Measurements from ENCODE around the gene DLL3.

Gene DLL3

DNA sequence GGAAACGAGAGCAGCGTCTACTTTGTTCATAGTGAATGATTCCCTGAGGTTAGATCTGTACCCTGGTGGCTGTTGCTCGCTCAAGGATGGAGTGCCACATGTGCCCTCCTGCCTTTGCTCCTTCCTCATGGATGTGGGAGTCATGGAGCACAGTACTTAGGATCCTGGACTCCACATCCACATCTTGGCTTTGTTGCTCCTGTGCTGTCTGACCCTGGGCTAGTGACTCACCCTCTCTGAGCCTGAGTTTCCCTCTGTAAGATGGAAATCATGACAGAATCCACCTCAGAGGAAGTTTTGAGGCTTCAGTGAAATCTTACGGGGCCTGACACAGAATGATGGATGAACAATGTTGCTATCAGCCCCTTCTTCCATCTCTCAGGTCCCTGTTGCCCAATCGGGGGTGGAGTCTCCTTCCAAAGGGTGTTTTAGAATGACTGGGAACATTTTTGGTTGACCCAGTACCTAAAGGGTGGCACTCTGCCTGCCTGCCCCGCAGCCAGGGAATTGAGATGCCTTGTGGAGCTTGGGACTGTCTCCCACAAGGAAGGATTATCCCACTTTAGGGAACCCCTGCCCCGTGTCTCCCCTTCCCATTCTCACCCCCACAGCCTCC is 27.9 kb upstream of the DLL3 start:
- TF ChIP-seq BACH2 (CRISPR knock-in tag; IDR thresholded peaks at IDR 0.05; ENCODE audit: borderline replicate concordance) (no peak), ISL1 (CRISPR knock-in tag; IDR thresholded peaks at IDR 0.05) (no peak), ESRRG (CRISPR knock-in tag; IDR thresholded peaks at IDR 0.05) (no peak), PPARA (CRISPR knock-in tag; IDR thresholded peaks at IDR 0.05; ENCODE audit: borderline replicate concordance) (no peak), ZFP3 (CRISPR knock-in tag; IDR thresholded peaks at IDR 0.05) (no peak), SNAI2 (CRISPR knock-in tag; IDR thresholded peaks at IDR 0.05) (no peak), TOX (CRISPR knock-in tag; IDR thresholded peaks at IDR 0.05; ENCODE audit: borderline replicate concordance) (no peak), ARNTL (CRISPR knock-in tag; IDR thresholded peaks at IDR 0.05; ENCODE audit: borderline replicate concordance, low read depth) (no peak), GLIS3 (CRISPR knock-in tag; IDR thresholded peaks at IDR 0.05) (no peak), TCF4 (CRISPR knock-in tag; IDR thresholded peaks at IDR 0.05; ENCODE audit: borderline replicate concordance) (no peak), ZNF565 (CRISPR knock-in tag; conservative IDR thresholded peaks at IDR 0.05; ENCODE audit: low read depth) (no peak), RARB (CRISPR knock-in tag; IDR thresholded peaks at IDR 0.05) (no peak), ZNF70 (CRISPR knock-in tag; IDR thresholded peaks at IDR 0.05) (no peak), ZC3H10 (CRISPR knock-in tag; IDR thresholded peaks at IDR 0.05) (no peak)
- TF ChIP-seq, protein P1, sequence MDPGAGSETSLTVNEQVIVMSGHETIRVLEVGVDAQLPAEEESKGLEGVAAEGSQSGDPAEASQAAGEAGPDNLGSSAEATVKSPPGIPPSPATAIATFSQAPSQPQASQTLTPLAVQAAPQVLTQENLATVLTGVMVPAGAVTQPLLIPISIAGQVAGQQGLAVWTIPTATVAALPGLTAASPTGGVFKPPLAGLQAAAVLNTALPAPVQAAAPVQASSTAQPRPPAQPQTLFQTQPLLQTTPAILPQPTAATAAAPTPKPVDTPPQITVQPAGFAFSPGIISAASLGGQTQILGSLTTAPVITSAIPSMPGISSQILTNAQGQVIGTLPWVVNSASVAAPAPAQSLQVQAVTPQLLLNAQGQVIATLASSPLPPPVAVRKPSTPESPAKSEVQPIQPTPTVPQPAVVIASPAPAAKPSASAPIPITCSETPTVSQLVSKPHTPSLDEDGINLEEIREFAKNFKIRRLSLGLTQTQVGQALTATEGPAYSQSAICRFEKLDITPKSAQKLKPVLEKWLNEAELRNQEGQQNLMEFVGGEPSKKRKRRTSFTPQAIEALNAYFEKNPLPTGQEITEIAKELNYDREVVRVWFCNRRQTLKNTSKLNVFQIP (CRISPR knock-in tag; IDR thresholded peaks at IDR 0.05; ENCODE audit: borderline replicate concordance, low read depth), result no peak
- TF ChIP-seq, protein P2, sequence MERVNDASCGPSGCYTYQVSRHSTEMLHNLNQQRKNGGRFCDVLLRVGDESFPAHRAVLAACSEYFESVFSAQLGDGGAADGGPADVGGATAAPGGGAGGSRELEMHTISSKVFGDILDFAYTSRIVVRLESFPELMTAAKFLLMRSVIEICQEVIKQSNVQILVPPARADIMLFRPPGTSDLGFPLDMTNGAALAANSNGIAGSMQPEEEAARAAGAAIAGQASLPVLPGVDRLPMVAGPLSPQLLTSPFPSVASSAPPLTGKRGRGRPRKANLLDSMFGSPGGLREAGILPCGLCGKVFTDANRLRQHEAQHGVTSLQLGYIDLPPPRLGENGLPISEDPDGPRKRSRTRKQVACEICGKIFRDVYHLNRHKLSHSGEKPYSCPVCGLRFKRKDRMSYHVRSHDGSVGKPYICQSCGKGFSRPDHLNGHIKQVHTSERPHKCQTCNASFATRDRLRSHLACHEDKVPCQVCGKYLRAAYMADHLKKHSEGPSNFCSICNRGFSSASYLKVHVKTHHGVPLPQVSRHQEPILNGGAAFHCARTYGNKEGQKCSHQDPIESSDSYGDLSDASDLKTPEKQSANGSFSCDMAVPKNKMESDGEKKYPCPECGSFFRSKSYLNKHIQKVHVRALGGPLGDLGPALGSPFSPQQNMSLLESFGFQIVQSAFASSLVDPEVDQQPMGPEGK (CRISPR knock-in tag; IDR thresholded peaks at IDR 0.05; ENCODE audit: borderline replicate concordance), result no peak
- TF ChIP-seq, protein P3, sequence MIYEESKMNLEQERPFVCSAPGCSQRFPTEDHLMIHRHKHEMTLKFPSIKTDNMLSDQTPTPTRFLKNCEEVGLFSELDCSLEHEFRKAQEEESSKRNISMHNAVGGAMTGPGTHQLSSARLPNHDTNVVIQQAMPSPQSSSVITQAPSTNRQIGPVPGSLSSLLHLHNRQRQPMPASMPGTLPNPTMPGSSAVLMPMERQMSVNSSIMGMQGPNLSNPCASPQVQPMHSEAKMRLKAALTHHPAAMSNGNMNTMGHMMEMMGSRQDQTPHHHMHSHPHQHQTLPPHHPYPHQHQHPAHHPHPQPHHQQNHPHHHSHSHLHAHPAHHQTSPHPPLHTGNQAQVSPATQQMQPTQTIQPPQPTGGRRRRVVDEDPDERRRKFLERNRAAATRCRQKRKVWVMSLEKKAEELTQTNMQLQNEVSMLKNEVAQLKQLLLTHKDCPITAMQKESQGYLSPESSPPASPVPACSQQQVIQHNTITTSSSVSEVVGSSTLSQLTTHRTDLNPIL (CRISPR knock-in tag; IDR thresholded peaks at IDR 0.05; ENCODE audit: low read depth), result no peak
- TF ChIP-seq, protein P4, sequence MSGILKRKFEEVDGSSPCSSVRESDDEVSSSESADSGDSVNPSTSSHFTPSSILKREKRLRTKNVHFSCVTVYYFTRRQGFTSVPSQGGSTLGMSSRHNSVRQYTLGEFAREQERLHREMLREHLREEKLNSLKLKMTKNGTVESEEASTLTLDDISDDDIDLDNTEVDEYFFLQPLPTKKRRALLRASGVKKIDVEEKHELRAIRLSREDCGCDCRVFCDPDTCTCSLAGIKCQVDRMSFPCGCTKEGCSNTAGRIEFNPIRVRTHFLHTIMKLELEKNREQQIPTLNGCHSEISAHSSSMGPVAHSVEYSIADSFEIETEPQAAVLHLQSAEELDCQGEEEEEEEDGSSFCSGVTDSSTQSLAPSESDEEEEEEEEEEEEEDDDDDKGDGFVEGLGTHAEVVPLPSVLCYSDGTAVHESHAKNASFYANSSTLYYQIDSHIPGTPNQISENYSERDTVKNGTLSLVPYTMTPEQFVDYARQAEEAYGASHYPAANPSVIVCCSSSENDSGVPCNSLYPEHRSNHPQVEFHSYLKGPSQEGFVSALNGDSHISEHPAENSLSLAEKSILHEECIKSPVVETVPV (CRISPR knock-in tag; IDR thresholded peaks at IDR 0.05), result no peak
- TF ChIP-seq, protein P5, sequence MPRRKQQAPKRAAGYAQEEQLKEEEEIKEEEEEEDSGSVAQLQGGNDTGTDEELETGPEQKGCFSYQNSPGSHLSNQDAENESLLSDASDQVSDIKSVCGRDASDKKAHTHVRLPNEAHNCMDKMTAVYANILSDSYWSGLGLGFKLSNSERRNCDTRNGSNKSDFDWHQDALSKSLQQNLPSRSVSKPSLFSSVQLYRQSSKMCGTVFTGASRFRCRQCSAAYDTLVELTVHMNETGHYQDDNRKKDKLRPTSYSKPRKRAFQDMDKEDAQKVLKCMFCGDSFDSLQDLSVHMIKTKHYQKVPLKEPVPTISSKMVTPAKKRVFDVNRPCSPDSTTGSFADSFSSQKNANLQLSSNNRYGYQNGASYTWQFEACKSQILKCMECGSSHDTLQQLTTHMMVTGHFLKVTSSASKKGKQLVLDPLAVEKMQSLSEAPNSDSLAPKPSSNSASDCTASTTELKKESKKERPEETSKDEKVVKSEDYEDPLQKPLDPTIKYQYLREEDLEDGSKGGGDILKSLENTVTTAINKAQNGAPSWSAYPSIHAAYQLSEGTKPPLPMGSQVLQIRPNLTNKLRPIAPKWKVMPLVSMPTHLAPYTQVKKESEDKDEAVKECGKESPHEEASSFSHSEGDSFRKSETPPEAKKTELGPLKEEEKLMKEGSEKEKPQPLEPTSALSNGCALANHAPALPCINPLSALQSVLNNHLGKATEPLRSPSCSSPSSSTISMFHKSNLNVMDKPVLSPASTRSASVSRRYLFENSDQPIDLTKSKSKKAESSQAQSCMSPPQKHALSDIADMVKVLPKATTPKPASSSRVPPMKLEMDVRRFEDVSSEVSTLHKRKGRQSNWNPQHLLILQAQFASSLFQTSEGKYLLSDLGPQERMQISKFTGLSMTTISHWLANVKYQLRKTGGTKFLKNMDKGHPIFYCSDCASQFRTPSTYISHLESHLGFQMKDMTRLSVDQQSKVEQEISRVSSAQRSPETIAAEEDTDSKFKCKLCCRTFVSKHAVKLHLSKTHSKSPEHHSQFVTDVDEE (CRISPR knock-in tag; IDR thresholded peaks at IDR 0.05), result no peak
- ATAC-seq, result no peak

DNA sequence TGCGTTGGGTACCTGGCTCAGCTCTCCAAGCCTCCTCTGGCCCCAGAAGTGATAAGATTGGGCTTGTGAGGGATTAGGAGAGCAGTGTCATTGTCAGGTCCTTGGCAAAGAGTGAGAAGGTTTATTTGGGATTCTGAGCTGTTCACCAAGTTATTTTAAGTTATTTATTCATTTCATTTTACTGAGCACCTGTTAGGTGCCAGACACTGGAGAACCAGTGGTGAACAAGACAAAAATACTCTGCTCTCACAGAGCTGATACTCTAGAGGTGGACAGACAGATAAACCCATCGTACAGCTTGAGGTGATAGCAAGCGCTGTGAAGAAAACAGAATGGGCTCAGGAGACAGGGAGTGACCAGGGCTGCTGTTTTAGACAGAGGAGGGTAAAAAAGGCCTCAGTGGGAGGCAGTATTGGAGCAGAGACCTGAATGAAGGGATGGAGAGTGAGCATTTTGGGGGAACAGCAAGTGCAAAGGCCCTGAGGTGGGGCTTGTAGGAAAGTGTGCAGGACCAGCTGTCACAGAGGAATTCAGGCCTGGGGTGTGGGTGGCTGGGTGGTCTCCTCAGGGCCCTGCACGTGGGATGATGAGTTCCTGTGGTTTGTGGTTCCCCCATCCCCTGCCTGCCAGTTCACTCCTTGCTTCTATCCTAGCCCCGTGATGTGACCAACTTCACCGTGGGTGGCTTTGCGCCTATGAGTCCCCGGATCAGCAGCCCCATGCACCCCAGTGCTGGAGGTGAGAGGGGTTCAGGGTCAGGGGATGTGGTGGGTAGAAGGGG is 26.8 kb upstream of the DLL3 start:
- ATAC-seq, result no peak
- TF ChIP-seq, protein P4 (CRISPR knock-in tag; IDR thresholded peaks at IDR 0.05), result no peak
